Endometrial microvascular endothelial cells (primary cell): ENCODE measurements around the gene OR2S2. TPM values are rescaled to one million over a fixed set of nuclear protein-coding genes. Genes with fewer than 3 reads are reported as not detected.

Experiments used
- in situ Hi-C: cut with HindIII; loops from 2 replicates; pipeline ENCODE4 v1.10.0; 2017; ENCODE audit warnings: low sequenced_read_pairs, low pct_unique_long_range_greater_than_20kb; ENCODE audit errors: inconsistent ontology term
- total RNA-seq: library from RNA; depleted of rRNA; stranded (reverse); fragments of >200 nt; gene quantifications from one replicate; pipeline ENCODE4 v1.2.3, GENCODE V29; 2015; ENCODE audit errors: inconsistent ontology term

Gene OR2S2
- total RNA-seq, 1 donor from 2014 or later, result not detected

DNA sequence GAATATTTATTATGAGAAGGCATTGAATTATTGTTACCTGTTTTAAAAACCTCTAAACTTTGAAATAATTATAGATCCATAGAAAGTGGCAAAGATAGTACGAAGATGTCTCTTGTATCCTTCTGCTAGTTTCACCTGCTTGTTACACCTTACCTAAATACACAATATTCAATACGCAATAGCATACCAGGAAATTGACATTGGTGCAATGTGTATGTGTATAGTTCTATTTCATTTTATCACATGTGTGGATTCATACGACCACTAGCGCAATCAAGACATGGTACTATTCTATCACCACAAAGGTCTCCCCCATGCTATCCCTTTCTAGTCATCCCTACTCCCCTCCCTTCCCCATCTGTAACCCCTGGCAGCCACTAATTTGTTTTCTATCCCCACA is 8.5 kb upstream of the OR2S2 start:
- in situ Hi-C loops, result no loop called here

DNA sequence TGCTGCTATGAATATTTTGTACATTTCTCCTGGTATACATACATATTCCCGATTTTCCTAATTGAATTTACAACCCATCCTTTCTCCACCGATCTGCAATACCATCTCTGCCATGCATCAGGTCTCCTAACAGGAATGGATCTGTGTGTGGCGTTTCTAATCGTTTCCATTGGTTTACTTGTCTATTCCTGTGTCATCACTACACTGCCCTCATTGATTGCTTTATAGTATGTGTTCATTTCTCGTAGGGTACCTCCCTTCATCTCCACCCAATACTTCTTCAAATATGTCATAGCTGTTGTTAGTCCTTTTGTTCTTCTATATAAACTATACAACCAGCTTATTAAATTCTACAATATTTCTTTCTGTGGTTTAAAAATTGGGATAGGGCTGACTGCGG is 7.1 kb upstream of the OR2S2 start:
- in situ Hi-C loops, result no loop called here

DNA sequence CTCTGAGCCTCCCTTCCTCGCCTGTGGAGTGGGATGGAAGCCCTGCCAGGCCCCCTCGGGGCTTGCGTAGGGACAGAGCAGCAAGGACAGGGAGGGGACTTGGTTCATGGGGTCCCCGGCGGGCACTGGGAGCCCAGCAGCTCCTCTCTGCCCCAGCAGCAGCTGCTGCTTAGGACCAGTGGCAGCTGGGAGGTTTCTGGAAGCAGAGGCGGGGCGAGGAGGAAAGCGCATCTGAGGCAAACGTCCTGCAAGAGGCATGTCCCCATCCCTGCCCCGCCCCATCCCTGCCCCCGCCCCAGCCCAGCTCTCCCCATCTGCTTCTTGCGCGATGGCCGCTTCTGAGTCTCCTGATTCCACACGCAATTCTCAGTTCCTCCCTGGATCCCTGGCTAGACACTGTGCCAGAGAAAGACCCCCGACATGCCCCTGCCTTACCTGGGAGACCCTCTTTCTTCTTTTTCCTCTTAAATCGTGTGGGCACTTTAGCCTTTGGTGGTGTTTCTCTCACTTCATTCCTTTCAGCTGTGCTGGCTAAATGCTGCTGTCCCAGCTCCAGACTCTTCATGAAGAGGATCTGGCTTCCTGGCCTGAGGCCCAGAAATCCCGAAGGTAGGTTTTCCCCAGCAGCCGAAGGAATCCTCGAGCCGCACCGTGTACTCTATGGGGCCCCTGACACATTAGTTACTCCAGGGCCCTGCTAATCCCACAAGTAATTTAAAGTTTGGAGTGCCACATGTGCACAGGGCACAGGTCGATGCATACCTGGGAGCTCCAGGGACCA is 4.4 kb upstream of the OR2S2 start:
- in situ Hi-C loops, result no loop called here

DNA sequence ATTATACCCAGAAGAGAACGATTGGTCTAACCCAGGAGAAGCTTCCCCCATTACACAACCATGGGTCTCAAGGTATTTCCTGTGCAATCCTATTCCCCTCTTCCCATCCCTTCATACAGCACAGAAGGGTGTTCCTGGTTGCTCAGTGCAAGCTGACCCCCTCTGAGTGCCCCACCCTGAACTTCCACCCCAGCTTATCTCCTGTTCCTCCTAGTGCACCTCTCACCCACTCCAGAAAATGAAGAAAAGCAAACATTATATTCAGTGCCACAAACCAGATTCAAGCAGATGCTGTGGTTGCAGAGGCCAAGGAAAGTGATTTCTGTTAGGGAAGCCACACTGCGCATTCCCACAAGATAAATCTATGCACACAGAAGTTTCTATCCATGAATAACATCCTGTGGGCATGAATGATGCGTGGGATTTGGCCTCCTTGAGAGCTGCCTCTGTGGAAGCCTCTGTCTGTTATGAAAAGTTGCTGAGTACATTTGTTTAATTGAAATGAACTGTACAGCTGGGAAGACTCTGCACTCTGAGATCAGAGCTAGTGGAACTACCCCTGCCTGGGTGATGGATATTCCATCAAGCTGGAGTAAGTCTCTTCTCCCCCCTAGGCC is 2.2 kb upstream of the OR2S2 start:
- in situ Hi-C loops, result no loop called here

DNA sequence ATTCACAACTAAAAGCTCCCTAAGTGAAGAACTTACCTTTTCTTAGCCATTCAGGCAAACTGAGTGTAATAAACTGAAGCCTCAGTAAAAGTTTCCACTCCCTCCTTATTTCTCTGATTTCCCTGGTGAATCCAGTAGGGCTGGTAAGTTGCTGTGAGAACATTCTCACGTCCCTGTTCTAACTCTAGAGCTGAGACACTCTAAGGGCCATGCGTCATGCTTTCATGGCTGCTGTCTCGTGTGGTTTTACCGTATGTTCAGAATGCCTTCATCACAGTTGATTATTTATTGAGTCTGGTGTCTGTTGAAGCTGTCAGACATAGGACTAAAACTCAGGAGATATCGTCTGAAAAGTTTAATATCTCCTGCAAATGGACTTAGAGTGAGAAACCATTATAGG is 1.3 kb downstream of the OR2S2 start:
- in situ Hi-C loops, result no loop called here

DNA sequence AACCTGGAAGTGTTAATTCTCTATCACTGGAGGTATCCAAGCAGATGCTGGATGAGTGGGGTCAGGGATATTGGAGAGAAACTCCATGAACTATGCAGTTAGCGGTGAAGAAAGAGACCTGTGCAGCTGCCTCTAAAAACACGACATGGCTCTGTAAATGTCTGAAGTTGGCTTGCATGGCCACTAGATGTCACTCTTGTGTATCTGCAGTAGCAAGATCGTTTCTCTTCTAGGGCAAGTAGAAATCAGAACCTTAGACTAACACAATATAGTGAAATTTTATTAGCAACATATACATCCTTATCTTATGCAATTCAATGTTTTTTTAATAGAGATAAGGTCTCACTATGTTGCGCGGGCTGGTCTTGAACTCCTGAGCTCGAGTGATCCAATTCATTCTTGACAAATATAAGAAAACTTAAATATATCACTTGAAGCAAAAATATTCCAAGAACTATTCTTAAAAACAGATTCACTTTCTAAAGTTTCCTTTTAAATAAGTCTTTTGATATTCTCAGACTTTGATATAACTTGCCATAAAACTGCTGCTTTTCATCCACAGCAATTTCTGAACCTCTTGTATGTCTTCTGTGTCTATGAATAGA is 2.9 kb downstream of the OR2S2 start:
- in situ Hi-C loops, result no loop called here

DNA sequence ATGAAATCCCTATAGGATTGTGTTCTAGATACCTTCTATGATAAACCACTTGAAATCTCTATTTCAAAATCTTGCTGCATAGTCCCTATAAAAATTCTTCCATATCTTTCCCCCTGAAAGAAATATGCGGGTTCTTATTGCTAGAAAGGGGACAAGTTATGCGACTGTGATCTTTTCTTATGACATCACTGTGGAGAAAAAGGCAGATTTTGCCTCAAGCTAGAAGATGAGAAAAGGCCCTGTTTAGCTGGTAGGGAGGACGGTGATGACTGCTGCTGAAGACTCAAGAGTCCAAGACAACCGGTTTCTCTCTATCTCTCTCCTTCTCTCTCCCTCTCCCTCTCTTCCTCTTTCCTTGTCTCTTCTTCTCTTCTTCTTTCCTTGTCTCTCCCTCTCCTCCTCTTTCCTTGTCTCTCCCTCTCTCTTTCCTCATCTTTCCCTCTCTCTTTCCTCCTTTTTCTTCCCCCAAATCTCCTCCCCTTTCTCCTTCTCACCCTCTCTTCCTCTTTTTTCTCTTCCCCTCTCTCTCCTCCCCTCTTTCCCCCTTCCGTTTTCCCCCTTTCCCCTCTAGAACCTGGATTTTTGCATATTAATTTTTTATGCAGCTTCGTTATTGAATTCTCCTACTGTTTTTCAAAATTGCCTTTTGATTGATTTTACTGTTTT is 5.3 kb downstream of the OR2S2 start:
- in situ Hi-C loops, result no loop called here

DNA sequence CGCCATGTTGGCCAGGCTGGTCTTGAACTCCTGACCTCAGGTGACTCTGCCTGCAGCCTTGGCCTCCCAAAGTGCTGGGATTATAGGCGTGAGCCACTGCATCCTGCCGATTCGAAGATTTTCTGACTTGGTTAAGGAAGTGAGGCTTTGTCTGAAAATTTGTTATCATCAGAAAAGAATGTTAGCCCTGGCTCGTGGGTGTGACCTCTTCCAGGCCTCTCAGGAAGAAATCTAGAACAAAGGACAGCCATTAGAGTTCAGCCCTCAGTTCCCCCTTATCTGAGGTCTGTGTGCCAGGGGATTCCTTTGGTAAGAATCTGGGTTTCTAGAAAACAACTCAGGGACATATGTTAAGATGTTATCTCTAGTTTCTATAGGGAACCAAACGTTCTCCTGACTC is 6.2 kb downstream of the OR2S2 start:
- in situ Hi-C loops, result no loop called here

DNA sequence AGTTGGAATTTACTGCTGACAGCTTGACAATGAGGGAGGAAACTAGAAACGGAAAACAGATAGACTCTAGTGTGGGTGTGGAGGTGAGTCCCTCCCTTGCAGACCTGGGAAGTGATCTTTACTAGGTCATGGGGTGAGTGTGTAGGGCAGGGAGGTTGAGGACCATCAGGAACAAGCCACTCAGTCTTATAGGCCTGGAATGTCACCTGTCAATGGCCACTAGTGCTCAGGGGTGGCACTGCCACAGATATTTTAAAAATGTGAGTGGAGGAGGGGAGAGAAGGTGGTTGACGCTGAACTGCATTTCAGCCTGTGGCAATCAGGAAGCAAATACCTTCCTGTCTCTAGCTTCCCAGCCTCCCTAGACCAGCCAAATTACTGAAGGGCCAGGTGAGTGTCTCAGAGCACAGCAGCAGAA is 9.0 kb downstream of the OR2S2 start:
- in situ Hi-C loops, result no loop called here

DNA sequence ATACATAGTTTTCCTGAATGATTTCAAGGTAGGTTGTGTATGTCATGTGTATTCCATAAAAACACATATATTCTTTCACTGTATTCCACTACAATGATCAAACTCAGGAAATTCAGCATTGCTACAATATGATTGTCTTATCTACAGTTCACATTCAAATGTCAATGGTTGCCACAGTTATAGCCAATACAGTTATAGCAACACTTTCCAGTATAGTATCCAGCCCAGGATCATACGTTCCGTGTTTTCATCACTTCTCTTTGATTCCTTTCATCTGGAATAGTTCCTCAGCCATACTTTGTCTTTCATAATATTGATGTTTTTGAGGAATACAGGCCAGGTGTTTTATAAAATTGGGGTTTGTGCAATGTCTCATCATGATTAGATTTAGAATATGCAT is 9.5 kb downstream of the OR2S2 start:
- in situ Hi-C loops, result no loop called here

DNA sequence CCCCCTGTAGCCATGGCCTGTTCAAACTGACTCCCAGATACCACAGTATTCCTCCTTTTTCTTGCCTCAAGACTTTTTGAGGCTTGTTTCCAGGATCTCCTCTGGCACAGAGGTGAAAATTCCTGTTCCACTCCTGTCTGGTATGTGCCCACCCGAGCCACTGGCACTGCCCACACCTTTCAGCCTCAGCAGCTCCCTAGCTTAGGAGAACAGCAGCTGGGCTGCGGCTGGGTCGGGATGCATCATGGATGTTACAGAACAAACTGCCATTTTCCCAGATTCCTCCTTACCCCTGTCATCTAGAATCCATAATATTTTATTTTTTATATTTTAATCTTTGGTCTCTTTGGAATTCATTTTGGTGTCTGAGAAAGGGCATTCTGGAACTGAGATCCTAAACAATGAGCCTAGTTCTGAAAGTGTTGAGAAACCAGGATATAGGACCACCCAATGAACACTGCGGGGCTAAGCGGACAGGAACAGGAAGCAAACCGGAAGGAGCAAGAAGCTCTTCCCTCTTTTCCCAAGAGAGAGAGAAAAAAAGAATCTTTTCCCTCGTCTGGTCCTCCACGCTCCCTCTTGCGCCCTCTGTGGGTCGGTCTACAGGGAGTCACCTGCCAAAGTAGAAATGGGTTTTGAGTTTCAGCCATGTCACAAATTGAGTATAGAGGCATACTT is 12.5 kb downstream of the OR2S2 start:
- in situ Hi-C loops, result no loop called here

DNA sequence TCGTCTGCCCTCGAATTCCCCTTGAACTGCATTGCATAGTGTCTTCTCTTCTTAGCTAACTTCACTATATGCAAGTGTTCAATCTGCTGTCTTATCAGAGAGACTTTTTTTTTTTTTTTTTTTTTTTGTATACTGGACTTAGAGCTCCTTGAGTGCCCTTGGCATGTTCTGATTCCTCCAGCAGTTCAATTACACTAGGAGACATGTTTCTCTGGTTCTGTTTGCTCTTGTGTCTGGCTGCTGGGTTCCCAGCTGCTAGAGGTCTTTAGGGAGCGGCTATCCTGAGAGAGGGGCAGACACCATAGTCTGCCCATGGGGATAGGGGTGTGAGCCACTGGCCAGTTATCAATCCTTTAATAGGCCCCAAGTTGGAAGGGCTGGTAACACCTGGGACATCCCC is 13.1 kb downstream of the OR2S2 start:
- in situ Hi-C loops, result no loop called here

DNA sequence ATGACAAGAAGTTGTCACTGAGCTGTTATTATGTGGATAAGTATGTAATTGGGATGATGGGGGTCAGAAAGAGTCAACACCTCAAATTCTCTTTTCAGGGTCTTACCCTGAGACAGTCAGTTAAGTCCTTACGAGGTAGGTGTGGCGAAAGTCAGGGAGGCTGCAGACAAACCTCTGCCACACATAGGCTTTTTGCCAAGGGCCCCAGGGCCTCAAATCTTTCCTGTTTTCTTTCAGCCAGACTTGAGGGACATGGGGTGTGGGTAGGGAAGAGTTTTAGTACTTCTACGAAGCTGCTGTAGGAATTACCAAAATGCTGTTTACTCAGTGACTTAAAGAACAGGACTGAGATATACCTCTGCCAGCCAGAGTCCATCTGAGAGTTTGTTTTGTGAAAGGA is 13.8 kb downstream of the OR2S2 start:
- in situ Hi-C loops, result no loop called here

DNA sequence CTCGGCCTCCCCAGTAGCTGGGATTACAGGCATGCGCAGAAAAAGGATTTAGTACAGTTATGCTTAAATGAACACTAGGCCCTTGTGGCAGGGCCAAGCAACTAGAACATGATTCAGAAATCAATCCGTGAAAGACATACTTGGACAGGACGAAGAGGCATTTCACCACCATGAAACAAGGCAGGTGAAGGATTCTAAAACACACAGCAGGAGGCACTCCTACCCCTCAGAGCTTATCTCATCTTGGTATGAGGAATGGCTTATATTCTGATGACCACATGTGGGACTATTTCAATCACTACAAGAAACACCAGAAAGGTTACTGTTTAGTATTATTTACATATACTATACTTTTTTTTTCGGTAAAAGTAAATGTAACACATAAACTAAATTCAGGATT is 15.7 kb downstream of the OR2S2 start:
- in situ Hi-C loops, result no loop called here

DNA sequence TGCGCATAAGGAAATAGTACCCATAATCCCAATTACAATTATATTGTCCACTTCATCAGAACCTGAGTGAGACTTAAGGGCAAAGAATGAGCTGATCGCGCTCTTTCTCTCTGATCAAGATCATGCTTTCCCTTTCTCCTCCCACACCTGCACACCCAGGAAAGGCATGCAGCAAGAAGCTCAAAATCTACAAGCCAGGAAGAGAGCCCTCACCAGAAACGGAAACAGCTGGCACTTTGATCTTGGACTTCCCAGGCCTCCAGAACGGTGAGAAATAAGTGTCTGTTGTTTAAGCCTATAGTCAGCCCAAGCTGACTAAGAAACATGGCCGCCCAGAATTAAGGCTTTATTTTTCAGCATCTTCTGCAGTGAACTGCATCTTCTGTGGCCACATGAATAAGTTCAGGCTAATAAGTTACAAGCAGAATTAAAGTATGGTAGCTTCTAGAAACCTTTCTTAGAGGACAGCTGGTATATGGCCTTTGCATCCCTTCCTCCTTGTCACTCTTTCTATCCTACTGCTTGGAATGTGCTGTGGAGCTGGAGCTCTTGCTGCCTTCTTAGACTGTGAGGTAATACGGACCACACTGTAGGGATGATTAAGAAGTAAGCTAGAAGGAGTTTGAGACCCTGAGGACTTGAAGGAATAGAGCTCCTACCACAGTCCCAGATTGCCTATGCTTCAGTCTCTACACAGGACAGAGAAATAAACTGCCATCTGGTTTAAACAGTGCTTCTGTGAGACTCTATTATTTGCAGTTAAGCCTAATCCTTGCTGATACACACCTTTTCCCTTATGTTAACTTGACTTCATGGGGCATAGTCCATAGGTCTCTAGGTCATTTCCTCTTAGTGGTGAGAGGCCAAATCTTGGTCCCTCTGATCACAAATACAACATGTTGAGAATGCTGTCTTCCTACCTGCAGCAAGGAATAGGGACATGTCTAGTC is 17.2 kb downstream of the OR2S2 start:
- in situ Hi-C loops, result no loop called here

DNA sequence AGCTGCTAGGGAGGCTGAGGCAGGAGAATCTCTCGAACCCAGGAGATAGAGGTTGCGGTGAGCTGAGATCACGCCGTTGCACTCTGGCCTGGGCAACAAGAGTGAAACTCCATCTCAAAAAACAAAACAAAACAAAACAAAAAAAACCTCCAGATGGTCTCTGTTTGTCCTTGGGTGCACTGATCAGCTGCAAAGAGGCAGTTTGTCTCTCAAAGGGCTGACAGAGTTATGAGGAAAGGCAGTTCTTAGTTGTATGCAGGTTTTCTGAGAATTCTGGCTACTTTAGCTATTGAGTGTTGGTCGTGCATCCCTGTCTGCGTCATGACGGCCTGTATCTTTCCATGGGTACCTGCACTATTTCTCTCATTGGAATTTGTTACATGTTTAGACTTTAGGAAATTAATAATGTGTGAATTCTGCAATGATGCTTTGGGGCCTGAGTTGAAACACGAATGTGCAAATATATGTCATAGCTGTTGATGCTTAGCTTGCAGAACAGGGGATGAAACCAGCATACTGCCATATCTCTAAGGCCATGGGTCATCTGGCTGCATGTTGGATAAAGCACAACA is 18.2 kb downstream of the OR2S2 start:
- in situ Hi-C loops, result no loop called here

DNA sequence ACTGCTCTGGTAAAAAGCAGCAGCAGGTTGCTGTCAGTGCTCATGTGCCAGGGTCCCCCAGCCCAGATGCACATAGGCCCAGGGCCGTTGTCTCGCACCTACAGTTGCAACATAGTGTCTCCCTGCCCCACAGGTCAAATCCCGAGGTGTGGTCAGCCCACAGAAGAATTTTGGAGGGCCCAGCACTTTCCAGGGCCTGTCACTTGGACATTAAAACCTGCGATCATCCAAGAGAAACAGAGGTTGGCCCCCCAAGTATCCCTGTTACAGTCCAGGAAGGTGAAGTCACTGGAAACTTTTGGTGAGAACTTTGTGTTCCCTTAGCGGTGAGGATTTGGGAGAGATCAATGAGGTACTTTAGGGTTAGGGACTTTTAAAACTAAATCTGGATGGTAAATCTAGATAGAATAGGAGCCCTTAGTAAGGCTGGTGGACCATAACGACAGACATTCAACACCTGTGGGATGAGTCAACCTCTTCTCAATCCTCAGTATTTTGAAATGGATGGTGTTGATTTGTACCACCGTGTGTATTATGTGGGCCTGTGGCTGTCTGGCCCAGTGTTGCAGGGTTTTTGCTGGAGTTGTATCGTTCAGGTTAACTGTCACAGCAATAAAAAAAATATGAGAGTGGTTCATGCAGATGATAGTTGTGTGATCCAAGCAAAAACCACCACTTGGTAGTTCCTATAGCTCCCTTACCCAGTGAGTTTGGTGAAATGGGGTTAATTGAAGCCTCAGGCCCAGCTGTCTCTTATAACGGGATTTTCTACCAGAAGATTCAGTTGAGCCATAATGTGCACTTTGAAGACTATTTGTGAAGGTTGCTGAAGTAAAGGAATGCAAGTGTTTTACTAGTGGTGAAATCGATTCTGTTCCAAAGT is 19.2 kb downstream of the OR2S2 start:
- in situ Hi-C loops, result no loop called here
